Thyroid gland (tissue), 4 donors: Measurements from ENCODE around the gene UGDH.

ENCODE experiments used
- POLR2A ChIP-seq, 2 donors: fragments of 450-650 bp; IDR thresholded peaks; one replicate each; pipeline ENCODE4 v1.6.1; 2017; ENCODE audit warnings: antibody characterized with exemption in 2 of 2, mild to moderate bottlenecking in 2 of 2, moderate library complexity in 1 of 2
- TF ChIP-seq, protein P1 (sequence below), 6 experiments: fragments of 200-600 bp in 3 of 6; fragments of 450-650 bp in 3 of 6; sonication (generic) in 3 of 6; IDR thresholded peaks; one replicate each; pipeline ENCODE4 v1.5.1; 2016 to 2019; ENCODE audit warnings: antibody characterized with exemption in 6 of 6, mild to moderate bottlenecking in 2 of 6, inconsistent platforms in 1 of 6, moderate library complexity in 1 of 6

DNA sequence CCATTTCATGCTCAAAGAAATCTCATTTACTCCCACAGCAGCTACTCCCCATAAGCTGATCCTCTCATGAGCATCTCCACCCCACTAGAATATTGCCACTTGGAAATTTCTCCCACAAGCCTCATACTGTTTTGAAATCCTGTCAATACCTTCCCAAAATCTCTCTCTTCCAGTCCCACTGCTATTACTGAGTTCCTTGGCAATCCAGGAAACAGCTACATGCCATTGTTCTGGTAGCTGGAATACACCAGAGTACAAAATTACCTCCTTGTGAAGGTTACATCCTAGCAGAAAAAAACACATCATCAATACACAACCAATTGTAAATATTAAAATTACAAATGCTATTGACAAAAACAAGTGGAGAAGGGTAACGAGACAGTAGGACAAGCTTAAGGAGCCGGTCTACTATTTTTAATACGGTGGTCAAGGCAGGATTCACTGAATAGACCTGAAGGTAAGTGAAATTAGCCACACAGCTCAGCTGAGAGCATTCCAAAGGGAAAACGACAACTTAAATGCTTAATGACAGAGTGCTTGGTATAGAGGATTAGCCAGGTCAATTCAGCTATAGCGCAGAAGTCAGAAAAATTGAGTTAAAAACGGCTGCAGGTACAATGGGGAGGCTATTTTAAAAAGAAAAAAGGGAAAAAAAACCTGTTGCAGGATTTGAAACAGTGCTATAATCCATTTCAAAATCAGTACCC is 74.9 kb downstream of the UGDH start:
- TF ChIP-seq, protein P1, sequence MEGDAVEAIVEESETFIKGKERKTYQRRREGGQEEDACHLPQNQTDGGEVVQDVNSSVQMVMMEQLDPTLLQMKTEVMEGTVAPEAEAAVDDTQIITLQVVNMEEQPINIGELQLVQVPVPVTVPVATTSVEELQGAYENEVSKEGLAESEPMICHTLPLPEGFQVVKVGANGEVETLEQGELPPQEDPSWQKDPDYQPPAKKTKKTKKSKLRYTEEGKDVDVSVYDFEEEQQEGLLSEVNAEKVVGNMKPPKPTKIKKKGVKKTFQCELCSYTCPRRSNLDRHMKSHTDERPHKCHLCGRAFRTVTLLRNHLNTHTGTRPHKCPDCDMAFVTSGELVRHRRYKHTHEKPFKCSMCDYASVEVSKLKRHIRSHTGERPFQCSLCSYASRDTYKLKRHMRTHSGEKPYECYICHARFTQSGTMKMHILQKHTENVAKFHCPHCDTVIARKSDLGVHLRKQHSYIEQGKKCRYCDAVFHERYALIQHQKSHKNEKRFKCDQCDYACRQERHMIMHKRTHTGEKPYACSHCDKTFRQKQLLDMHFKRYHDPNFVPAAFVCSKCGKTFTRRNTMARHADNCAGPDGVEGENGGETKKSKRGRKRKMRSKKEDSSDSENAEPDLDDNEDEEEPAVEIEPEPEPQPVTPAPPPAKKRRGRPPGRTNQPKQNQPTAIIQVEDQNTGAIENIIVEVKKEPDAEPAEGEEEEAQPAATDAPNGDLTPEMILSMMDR (IDR thresholded peaks at IDR 0.05), result no peak
- no peak for TF ChIP-seq POLR2A (IDR thresholded peaks at IDR 0.05)
